ENCODE measurements around the gene HOXC11.
A peak's percentile ranks its signal among the peaks of the same experiment; 100 is the strongest.

HOXC11 gene

DNA sequence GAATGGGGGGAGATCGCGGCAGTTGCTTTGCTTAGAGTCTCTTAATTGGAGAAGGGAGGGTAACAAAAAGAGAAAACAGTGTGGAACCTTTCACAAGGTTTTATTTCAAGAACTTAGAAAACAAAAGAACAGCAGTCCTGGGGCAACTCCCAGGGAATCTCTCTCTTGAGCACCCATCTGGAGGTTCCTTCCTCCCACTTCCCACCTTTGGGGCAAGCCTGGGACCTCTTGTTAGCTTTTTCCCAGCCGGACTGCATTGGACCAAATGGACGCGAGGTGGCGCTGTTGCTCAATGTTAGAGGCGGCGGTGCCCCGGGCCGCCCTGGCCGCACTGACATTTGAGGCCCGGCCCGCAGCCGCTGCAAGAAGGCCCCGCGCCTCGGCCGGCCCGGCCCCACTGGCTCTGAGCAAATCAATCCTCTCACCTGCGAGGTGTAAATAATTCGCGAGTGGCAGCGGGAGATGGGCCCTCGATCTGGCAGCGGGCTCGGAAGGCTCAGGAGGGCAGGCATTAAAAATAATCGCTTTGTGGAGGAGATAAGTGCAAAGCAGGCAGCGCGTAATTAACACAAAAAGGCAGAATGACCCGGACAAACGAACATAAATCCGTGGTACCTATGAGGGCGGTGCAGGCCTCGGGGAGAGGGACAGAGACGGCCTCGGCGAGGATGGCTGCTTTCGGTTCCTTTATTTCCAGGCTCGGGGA, 33.1 kb downstream of the HOXC11 start:
- DNase-seq (ENCODE audit: low read depth) = peak; percentile 71
- peak overlapping the region; percentile 16 for H3K4me3 ChIP-seq (ENCODE audit: low read length)
- TF ChIP-seq, protein P1, sequence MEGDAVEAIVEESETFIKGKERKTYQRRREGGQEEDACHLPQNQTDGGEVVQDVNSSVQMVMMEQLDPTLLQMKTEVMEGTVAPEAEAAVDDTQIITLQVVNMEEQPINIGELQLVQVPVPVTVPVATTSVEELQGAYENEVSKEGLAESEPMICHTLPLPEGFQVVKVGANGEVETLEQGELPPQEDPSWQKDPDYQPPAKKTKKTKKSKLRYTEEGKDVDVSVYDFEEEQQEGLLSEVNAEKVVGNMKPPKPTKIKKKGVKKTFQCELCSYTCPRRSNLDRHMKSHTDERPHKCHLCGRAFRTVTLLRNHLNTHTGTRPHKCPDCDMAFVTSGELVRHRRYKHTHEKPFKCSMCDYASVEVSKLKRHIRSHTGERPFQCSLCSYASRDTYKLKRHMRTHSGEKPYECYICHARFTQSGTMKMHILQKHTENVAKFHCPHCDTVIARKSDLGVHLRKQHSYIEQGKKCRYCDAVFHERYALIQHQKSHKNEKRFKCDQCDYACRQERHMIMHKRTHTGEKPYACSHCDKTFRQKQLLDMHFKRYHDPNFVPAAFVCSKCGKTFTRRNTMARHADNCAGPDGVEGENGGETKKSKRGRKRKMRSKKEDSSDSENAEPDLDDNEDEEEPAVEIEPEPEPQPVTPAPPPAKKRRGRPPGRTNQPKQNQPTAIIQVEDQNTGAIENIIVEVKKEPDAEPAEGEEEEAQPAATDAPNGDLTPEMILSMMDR (IDR thresholded peaks at IDR 0.05; ENCODE audit: insufficient read depth, low read depth, low read length, missing control alignments) = peak; percentile 75

DNA sequence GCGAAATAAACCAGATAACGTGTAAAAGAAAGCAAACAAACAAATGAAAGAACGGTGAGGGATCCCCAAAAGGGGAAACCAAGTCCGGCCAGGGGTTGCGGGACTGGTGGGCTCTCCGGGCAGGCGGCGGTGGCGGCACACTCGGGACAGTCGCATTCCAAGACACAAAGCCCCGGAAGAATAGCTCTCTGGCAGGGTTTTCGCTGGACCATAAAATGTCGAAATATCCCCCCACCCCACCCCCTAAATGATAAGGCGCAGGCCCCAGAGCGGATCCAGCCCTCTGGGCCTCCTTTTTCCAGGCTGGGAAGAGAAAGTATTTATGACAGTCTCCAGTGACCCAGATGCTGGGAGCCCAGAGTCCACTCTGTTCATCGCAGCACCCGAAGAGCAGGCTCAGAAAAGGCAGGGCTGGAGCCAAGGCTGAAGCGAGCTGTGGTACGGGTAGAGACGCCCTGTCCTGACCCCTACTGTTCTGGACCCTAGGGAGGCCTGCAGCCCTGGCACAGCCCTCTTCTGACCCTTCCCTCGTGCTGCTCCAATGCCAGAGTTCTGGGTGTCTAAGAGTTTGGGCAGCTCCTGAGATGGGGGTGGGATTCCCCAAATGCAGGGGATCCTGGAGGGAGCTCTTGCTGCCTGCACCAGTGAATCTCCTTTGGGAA, 33.8 kb downstream of the HOXC11 start:
- TF ChIP-seq, protein P1 (IDR thresholded peaks at IDR 0.05; ENCODE audit: insufficient read depth, low read depth, low read length, missing control alignments) = no peak
- DNase-seq (ENCODE audit: low read depth) = no peak
- H3K4me3 ChIP-seq (ENCODE audit: low read length) = peak overlapping the region; percentile 16

DNA sequence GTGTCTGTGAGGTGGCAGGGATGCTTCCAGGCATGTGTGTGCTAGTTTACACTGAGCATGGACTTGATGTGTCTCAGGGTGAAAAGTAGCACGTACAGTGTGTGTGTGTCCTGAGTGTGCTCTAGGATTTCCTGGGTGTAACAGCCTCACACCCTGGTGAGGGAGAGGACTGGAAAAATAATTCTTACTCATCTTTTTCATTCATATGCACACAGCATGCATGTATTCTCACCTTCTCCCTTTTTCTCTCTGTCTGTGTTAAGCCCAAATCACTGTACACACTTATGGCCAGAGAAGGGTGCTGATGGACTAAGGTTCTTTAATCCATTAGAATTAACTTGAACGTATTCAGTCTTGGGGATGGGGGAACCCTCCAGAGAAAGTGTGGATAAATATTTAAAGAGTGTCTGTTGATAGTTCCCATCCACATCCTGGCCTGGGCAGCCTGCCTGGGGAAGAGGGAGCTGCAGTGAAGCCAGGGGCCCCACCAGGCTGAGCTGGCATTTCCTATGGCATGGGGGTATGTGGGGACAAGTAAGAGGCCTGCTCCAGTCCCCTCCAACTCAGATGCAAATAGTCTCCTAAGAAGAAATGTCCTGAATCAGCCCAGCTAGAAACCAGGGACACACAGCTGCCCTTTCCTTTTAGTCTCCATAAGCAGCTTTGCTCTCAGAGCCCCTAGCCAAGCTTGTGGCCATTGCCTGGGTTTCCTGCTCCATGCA, 34.8 kb downstream of the HOXC11 start:
- no peak overlapping the region for H3K4me3 ChIP-seq (ENCODE audit: low read length)
- DNase-seq (ENCODE audit: low read depth) = no peak
- TF ChIP-seq, protein P1 (IDR thresholded peaks at IDR 0.05; ENCODE audit: insufficient read depth, low read depth, low read length, missing control alignments) = no peak

DNA sequence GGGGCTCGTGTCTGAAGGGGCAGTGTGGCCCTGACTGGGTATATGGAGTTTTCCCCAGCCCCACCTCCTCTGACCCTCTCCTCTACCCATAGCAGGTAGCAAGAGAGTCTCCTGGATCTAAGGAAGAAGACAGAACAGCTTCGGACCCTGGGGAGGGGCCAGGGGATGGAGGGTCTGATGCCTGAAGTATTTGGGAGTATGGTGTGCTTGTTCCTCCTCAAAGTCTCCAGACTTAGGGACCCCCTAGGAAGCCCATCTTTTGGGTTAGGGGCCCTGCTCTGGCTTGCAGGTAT, 35.3 kb downstream of the HOXC11 start:
- DNase-seq (ENCODE audit: low read depth) = no peak
- TF ChIP-seq, protein P1 (IDR thresholded peaks at IDR 0.05; ENCODE audit: insufficient read depth, low read depth, low read length, missing control alignments) = no peak
- no peak overlapping the region for H3K4me3 ChIP-seq (ENCODE audit: low read length)

DNA sequence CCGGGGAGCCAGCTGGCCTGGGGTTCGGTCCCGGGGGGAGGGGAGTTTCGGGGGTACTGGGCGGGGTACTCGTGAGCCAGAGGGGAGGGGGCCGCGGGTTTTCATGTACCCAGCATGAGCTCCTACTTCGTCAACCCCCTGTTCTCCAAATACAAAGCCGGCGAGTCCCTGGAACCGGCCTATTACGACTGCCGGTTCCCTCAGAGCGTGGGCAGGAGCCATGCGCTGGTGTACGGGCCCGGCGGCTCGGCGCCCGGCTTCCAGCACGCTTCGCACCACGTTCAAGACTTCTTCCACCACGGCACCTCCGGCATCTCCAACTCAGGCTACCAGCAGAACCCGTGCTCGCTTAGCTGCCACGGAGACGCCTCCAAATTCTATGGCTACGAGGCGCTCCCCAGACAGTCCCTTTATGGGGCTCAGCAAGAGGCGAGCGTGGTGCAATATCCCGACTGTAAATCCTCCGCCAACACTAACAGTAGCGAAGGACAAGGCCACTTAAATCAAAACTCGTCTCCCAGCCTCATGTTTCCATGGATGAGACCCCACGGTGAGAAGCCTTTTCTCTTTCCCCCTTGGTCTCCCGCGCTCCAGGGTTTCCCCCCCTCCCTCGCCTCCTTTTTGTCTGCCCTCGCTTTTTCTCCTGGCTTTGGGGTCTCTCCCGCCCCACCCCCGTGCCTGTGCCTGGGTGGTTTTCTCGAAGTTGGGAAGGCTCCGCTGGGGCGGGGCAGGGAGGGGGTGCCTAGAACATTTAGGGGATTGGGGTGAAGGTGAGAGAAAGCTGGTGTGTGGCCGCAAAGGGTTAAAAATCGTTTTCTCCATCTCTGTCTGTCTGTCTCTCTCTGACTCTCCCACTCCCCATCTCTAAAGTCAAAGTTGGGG, 36.5 kb downstream of the HOXC11 start:
- TF ChIP-seq, protein P1 (IDR thresholded peaks at IDR 0.05; ENCODE audit: insufficient read depth, low read depth, low read length, missing control alignments) = no peak
- H3K4me3 ChIP-seq (ENCODE audit: low read length) = no peak overlapping the region
- DNase-seq (ENCODE audit: low read depth) = peak; percentile 39

DNA sequence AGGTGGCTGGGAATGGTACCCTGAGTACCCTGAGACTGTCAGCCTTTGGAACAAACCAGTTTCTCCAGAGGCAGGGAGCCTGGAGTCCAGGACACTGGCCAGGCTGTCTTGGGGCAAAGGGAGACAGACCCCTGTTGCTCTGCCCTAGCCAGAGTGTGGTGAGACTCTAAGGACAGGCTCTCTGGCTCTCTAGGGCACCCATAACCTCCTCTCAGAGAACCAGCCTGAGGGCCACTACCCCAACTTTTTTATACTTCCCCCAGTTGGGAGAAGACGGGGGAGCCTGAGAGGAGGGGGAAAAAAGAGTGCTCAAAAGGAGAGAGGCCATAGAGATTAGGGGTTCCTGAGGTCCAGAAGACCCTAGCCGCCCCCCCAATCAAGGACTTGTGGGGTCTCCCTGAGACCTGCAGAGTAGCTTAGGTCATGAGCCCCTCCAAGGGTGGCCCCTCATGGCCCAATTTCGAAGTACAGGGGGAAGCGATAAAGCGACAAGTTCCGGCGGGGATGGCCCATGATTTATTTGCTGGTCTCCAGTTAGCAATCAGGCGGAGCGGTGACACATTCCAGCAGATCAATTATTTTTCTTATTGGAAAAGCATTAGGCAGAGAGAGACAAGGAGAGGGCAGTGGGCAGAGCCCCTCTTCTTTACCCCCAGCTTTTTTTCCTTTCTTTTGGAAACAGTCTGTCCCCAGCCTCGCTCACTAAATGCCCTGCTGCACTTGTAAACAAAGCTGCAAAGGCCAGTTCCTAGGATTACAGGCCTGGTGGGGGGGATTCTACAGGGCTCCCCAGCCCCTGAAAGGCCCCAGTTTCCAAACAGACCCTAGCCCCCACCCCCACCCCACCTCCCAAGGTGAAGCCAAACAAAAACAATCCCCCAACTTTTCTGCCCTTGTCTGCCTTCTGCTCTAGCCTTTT, 37.4 kb downstream of the HOXC11 start:
- no peak overlapping the region for H3K4me3 ChIP-seq (ENCODE audit: low read length)
- no peak for DNase-seq (ENCODE audit: low read depth)
- TF ChIP-seq, protein P1 (IDR thresholded peaks at IDR 0.05; ENCODE audit: insufficient read depth, low read depth, low read length, missing control alignments) = no peak
